H1 (cell line): ENCODE results near the gene RNF220. TPM values are rescaled to one million over a fixed set of nuclear protein-coding genes. Genes with fewer than 3 reads are reported as not detected.

Experiments
- ATF2 ChIP-seq: IDR thresholded peaks from 2 replicates; pipeline ENCODE4 v1.6.1; 2012; ENCODE audit warnings: low read length, inconsistent platforms
- BRCA1 ChIP-seq: IDR thresholded peaks from 2 replicates; pipeline ENCODE4 v1.6.1; 2012; ENCODE audit warnings: low read depth, low read length, improper control_type of control experiment
- KDM1A ChIP-seq: fragments of 200-600, 300-600 bp; sonication (generic); IDR thresholded peaks from 2 replicates; pipeline ENCODE4 v1.7.1; 2016; ENCODE audit warnings: mild to moderate bottlenecking, low read length, borderline replicate concordance
- MAX ChIP-seq: IDR thresholded peaks from 2 replicates; pipeline ENCODE4 v1.6.1; 2012; ENCODE audit warnings: inconsistent platforms
- POLR2AphosphoS5 ChIP-seq: IDR thresholded peaks from 2 replicates; pipeline ENCODE4 v1.6.1; 2011; ENCODE audit warnings: low read depth, low read length
- RAD21 ChIP-seq, 2 experiments: IDR thresholded peaks in 1 of 2; conservative IDR thresholded peaks in 1 of 2; 2 replicates each; pipeline ENCODE4 v1.6.1; 2011; ENCODE audit warnings: low read depth in 2 of 2, low read length in 2 of 2, improper control_type of control experiment in 1 of 2, inconsistent platforms in 1 of 2, mild to moderate bottlenecking in 1 of 2, moderate library complexity in 1 of 2
- SIX5 ChIP-seq: IDR thresholded peaks from 2 replicates; pipeline ENCODE4 v1.6.1; 2011; ENCODE audit warnings: mild to moderate bottlenecking, low read depth, low read length
- TAF1 ChIP-seq: IDR thresholded peaks from 2 replicates; pipeline ENCODE4 v1.6.1; 2011; ENCODE audit warnings: mild to moderate bottlenecking, low read depth, low read length
- polyA plus RNA-seq, 7 experiments: library from polyadenylated mRNA; depleted of rRNA in 3 of 7; stranded (reverse) in 5 of 7; unstranded in 2 of 7; fragments of >200 nt in 5 of 7; fragments of 200-250 nt in 2 of 7; gene quantifications; 1 replicate in 5 of 7; 2 replicates in 1 of 7; 4 replicates in 1 of 7; pipeline versions ENCODE4 v1.2.1 to v1.2.3, GENCODE V29; 2011 to 2013; ENCODE audit warnings: missing spikeins in 2 of 7, mixed read lengths in 2 of 7
- total RNA-seq: library from RNA; stranded (reverse); fragmentation: NEBNext Ultra II Directional; extraction: Animal tissue kit (Norgen Biotek cat#: 25700); gene quantifications from 2 replicates; pipeline ENCODE4 v1.2.1, GENCODE V29; 2021

RNF220 gene
- total and polyA plus RNA-seq, 2 of the 8 experiments (the other 6 are each of a cell fraction or from before 2014, with no cell fraction given), result 123 to 160 TPM

- TF ChIP-seq ATF2 (0 out of 2 replicates have a peak, but pooled peaks have one; percentile 53), SIX5 (no peak), POLR2AphosphoS5 (peak; percentile 92), MAX (peak; percentile 84), KDM1A (no peak), RAD21 (IDR thresholded peaks at IDR 0.05 in 1 of 2, conservative IDR thresholded peaks at IDR 0.05 in 1 of 2; ENCODE audit: low read depth in 2 of 2, low read length in 2 of 2) (no peak), TAF1 (peak; percentile 95), BRCA1 (no peak)
These were observed 226.8 kb downstream of the RNF220 start (continued) for GRCh38 chr1:44631647-44632539.
